SK-MEL-5 (cell line): Measurements from ENCODE around the gene PMEPA1. TPM values are rescaled to one million over a fixed set of nuclear protein-coding genes. Genes with fewer than 3 reads are reported as not detected.

ENCODE experiments used
- DNase-seq: peaks from one replicate; pipeline ENCODE4 v3.0.0-alpha.2; 2016; ENCODE audit warnings: low read depth, low spot score
- in situ Hi-C: cut with HindIII; loops from 2 replicates; pipeline ENCODE4 v1.10.0; 2016; ENCODE audit warnings: low sequenced_read_pairs, high pct_unique_total_duplicates, low pct_unique_long_range_greater_than_20kb
- total RNA-seq: library from RNA; depleted of rRNA; stranded (reverse); fragments of >200 nt; shearing (Covaris generic); gene quantifications from 2 replicates; pipeline ENCODE4 v1.2.3, GENCODE V29; 2014

Gene PMEPA1
- total RNA-seq, 1 experiment from 2014 or later, result 5.7 TPM

- no peak for DNase-seq
- in situ Hi-C loops, result no loop called here
Measured at GRCh38 chr20:57715268-57715904, 5.6 kb upstream of the PMEPA1 start.

GRCh38 chr20:57714409-57715267 lies 4.8 kb upstream of the PMEPA1 start:
- in situ Hi-C loops, result no loop called here
- no peak for DNase-seq

- in situ Hi-C loops, result no loop called here
- no peak for DNase-seq
Measured at GRCh38 chr20:57713951-57714350, 4.1 kb upstream of the PMEPA1 start.

GRCh38 chr20:57713505-57713903 lies 3.7 kb upstream of the PMEPA1 start:
- DNase-seq, result no peak
- in situ Hi-C loops, result no loop called here

GRCh38 chr20:57712851-57713504 lies 3.2 kb upstream of the PMEPA1 start:
- in situ Hi-C loops, result no loop called here
- no peak for DNase-seq

- no peak for DNase-seq
- in situ Hi-C loops, result no loop called here
Measured at GRCh38 chr20:57712341-57712740, 2.5 kb upstream of the PMEPA1 start.

GRCh38 chr20:57711826-57712225 lies 2.0 kb upstream of the PMEPA1 start:
- no peak for DNase-seq
- in situ Hi-C loops, result no loop called here

- no peak for DNase-seq
- in situ Hi-C loops, result no loop called here
Measured at GRCh38 chr20:57711311-57711712, 1.5 kb upstream of the PMEPA1 start.

- DNase-seq, result no peak
- in situ Hi-C loops, result no loop called here
Measured at GRCh38 chr20:57710841-57711240, 1.0 kb upstream of the PMEPA1 start.

GRCh38 chr20:57708694-57709673 lies 831 bp downstream of the PMEPA1 start:
- DNase-seq, result no peak
- in situ Hi-C loops, result no loop called here

- in situ Hi-C loops, result no loop called here
- no peak for DNase-seq
Measured at GRCh38 chr20:57707849-57708693, 1.7 kb downstream of the PMEPA1 start.

- in situ Hi-C loops, result no loop called here
- DNase-seq, result no peak
Measured at GRCh38 chr20:57707320-57707719, 2.5 kb downstream of the PMEPA1 start.

GRCh38 chr20:57705127-57705899 lies 4.5 kb downstream of the PMEPA1 start:
- no peak for DNase-seq
- in situ Hi-C loops, result no loop called here

- in situ Hi-C loops, result no loop called here
Measured at GRCh38 chr20:57704245-57704644, 5.6 kb downstream of the PMEPA1 start.

GRCh38 chr20:57703013-57703412 lies 6.8 kb downstream of the PMEPA1 start:
- DNase-seq, result no peak
- in situ Hi-C loops, result no loop called here

More at GRCh38 chr20:57704245-57704644, 5.6 kb downstream of the PMEPA1 start:
- DNase-seq, result no peak

GRCh38 chr20:57702521-57702920 lies 7.3 kb downstream of the PMEPA1 start:
- in situ Hi-C loops, result no loop called here
- DNase-seq, result no peak
